ENCODE results near the gene CNIH4.

GRCh38 chr1:224377676-224378006 lies 21.0 kb downstream of the CNIH4 start:
- no peak for TF ChIP-seq USF2 (IDR thresholded peaks at IDR 0.05; ENCODE audit: low read depth, low read length)
- TF ChIP-seq CTCF (conservative IDR thresholded peaks at IDR 0.05; ENCODE audit: low read depth, low read length): no peak
- TF ChIP-seq CEBPB (IDR thresholded peaks at IDR 0.05; ENCODE audit: low read depth, low read length): no peak
- no peak for TF ChIP-seq POLR2A (IDR thresholded peaks at IDR 0.05; ENCODE audit: low read depth, low read length)
